Gastroesophageal sphincter (tissue), 4 donors: Measurements from ENCODE around the gene CASP4. TPM values are rescaled to one million over a fixed set of nuclear protein-coding genes. Genes with fewer than 3 reads are reported as not detected.

ENCODE experiments used
- ATAC-seq: fragments of 150-250 bp; one replicate; pipeline ENCODE4 v1.9.1; 2016; ENCODE audit warnings: mild to moderate bottlenecking, moderate library complexity
- H3K27ac ChIP-seq, 4 donors: fragments of 200-600 bp; sonication (generic) in 3 of 4; 1 replicate in 3 of 4; 2 replicates in 1 of 4; pipeline ENCODE4 v1.5.1; 2016 to 2019
- H3K27me3 ChIP-seq: fragments of 200-600 bp; sonication (generic); one replicate; pipeline ENCODE4 v1.5.1; 2019
- H3K36me3 ChIP-seq, 2 donors: fragments of 200-600 bp; sonication (generic); one replicate each; pipeline ENCODE4 v1.5.1; 2019; ENCODE audit warnings: control low read depth in 1 of 2
- H3K4me1 ChIP-seq, 3 donors: fragments of 200-600 bp; sonication (generic); 1 replicate in 2 of 3; 2 replicates in 1 of 3; pipeline ENCODE4 v1.5.1; 2016 to 2019; ENCODE audit warnings: control low read depth in 2 of 3
- H3K4me3 ChIP-seq, 2 donors: fragments of 200-600 bp; sonication (generic); one replicate each; pipeline ENCODE4 v1.5.1; 2019; ENCODE audit warnings: mild to moderate bottlenecking in 1 of 2, moderate library complexity in 1 of 2
- H3K9me3 ChIP-seq, 3 donors: fragments of 200-600 bp; sonication (generic); one replicate each; pipeline ENCODE4 v1.5.1; 2017 to 2019; ENCODE audit warnings: control low read depth in 2 of 3
- CTCF ChIP-seq, 4 experiments: fragments of 200-600 bp in 2 of 4; fragments of 450-650 bp in 2 of 4; sonication (generic) in 1 of 4; IDR thresholded peaks; one replicate each; pipeline ENCODE4 v1.5.1; 2017 to 2019; ENCODE audit warnings: antibody characterized with exemption in 4 of 4, mild to moderate bottlenecking in 2 of 4, moderate library complexity in 2 of 4
- EP300 ChIP-seq: sonication (generic); formaldehyde crosslinking; IDR thresholded peaks from one replicate; pipeline ENCODE4 v1.6.1; 2017; ENCODE audit warnings: antibody characterized with exemption, mild to moderate bottlenecking
- POLR2A ChIP-seq, 2 donors: fragments of 450-650 bp; IDR thresholded peaks; one replicate each; pipeline ENCODE4 v1.6.1; 2017; ENCODE audit warnings: antibody characterized with exemption in 2 of 2, mild to moderate bottlenecking in 2 of 2, moderate library complexity in 1 of 2
- POLR2AphosphoS5 ChIP-seq: sonication (generic); formaldehyde crosslinking; IDR thresholded peaks from one replicate; pipeline ENCODE4 v1.6.1; 2017; ENCODE audit warnings: antibody characterized with exemption
- WGBS, 2 donors: methylation state at CpG; one replicate each; pipeline ENCODE4 v1.1.5; 2018; ENCODE audit warnings: low coverage in 1 of 2; 5-methylcytosine and 5-hydroxymethylcytosine counted together
- total RNA-seq, 4 donors: library from RNA; depleted of rRNA; stranded (reverse); fragments of >200 nt; gene quantifications; one replicate each; pipeline ENCODE4 v1.1.0, GENCODE V29; 2016

The CASP4 gene
- total RNA-seq, 4 donors from 2014 or later: 30.0 to 86.6 (median 37.8) TPM

DNA sequence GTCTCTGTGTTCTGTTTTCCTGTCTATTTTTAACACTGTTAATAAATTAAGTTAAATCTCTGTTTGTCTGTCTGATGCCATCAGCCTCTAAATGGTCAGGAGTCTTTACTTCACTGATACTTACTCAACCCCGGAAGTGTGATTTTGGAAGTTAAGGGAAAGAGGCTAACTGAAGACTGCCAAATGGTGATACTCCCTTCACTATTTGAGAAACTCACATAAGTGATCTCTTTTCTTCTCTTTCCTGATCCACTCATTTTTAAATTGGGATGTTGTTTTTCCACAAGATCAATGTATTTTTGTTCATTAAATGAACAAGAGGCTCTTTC, 69.7 kb downstream of the CASP4 start:
- 0 to 50% methylated on average over 1 of the region's 1 CpG for WGBS, 2 donors
- Histone ChIP-seq H3K27ac (peak overlapping the region; percentile 76 to 83 (median 80)), H3K4me1 (peaks cover 0 to 58% (median 15%) of the 10 kb centered on the region in 3 donors), H3K36me3 (peaks cover 0 to 6% of the 10 kb centered on the region in 2 donors), H3K9me3 (no peaks in the 10 kb centered on the region), H3K27me3 (no peaks in the 10 kb centered on the region), H3K4me3 (peak overlapping the region; percentile 44 to 57)
- peak; percentile 64 for ATAC-seq
- TF ChIP-seq CTCF (IDR thresholded peaks at IDR 0.05) (no peak), POLR2A (IDR thresholded peaks at IDR 0.05) (no peak), POLR2AphosphoS5 (no peak), EP300 (no peak)

DNA sequence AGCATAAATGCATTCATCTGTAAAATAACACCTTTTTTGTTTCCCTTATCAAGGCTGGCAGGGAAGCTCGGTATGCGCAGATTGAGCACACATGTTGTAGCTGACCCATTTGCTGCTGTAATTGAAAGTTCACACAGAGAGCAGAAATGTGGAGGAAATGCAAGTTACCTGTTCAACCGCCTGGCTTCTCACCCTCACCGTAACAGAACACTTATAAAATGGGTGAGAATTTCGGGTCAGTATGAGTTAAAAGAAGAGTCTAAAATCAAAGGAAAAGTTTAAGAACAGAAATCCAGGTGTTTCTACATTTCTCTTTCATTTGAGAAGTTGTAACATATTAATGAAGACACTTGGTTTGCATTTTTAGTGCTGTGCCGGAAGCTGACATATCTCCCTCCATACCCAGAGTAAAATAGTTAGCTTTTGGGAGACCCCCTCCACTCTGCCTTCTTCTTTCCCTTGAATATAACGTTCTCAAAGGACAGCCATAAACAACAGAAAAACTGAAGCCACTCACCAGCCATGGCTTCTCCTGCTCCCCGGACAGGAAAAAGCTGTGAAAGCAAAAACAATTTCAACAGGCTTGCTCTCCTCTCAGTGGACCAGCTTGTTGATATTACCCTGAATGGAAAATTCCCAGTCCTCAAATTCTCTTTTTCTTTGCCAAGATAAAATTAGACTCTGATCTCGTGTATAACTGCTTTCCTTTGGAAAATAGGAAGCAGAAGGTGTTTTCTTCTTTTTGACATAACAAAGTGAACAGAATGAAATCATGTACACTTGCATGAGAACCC, 70.3 kb downstream of the CASP4 start, which contains the start of gene CASP12:
CASP12 (minus strand) TSS at position 570 of the 794 bp plus-strand sequence.
- ATAC-seq: peak; percentile 70
- 27 to 42% methylated on average over 8 to 9 of the region's 9 CpGs for WGBS, 2 donors

GRCh38 chr11:104895634-104896033, 72.7 kb downstream of the CASP4 start:
- 7 to 12% methylated on average over 2 of the region's 2 CpGs for WGBS, 2 donors
- Histone ChIP-seq H3K4me3 (peak overlapping the region in 1 of 2 donors; percentile 14), H3K36me3 (peaks cover 0 to 7% of the 10 kb centered on the region in 2 donors), H3K4me1 (peaks cover 0 to 73% (median 15%) of the 10 kb centered on the region in 3 donors), H3K27me3 (no peaks in the 10 kb centered on the region), H3K27ac (peak overlapping the region; percentile 30 to 64 (median 52)), H3K9me3 (no peaks in the 10 kb centered on the region)
- no peak for ATAC-seq
- TF ChIP-seq EP300: no peak
- no peak for TF ChIP-seq CTCF (IDR thresholded peaks at IDR 0.05)
- no peak for TF ChIP-seq POLR2AphosphoS5
- no peak for TF ChIP-seq POLR2A (IDR thresholded peaks at IDR 0.05)

More for the DNA sequence above, 70.3 kb downstream of the CASP4 start, which contains the start of gene CASP12:
- Histone ChIP-seq H3K4me1 (peaks cover 0 to 63% (median 15%) of the 10 kb centered on the region in 3 donors), H3K27ac (peak within 1 kb of the TSS; percentile 76 to 83 (median 80)), H3K4me3 (peak within 1 kb of the TSS; percentile 44 to 57), H3K36me3 (peaks cover 0 to 6% of the 10 kb centered on the region in 2 donors), H3K9me3 (no peaks in the 10 kb centered on the region), H3K27me3 (no peaks in the 10 kb centered on the region)
- TF ChIP-seq POLR2AphosphoS5 (peak; percentile 13), POLR2A (IDR thresholded peaks at IDR 0.05) (no peak)

- ATAC-seq: no peak
- Histone ChIP-seq H3K4me1 (peaks cover 0 to 67% (median 15%) of the 10 kb centered on the region in 3 donors), H3K36me3 (peaks cover 0 to 7% of the 10 kb centered on the region in 2 donors), H3K4me3 (no peak overlapping the region), H3K27ac (no peak overlapping the region), H3K9me3 (no peaks in the 10 kb centered on the region), H3K27me3 (no peaks in the 10 kb centered on the region)
- WGBS, 2 donors: 95 to 100% methylated on average over 1 of the region's 1 CpG
- no peak for TF ChIP-seq POLR2A (IDR thresholded peaks at IDR 0.05)
- TF ChIP-seq POLR2AphosphoS5: no peak
- no peak for TF ChIP-seq EP300
- no peak for TF ChIP-seq CTCF (IDR thresholded peaks at IDR 0.05)
These were observed 74.5 kb downstream of the CASP4 start for GRCh38 chr11:104893876-104894275.

Other genes starting within 250 kb of the CASP4 start
- 1 to 10 TPM; 1.2 to 8.9 (median 2.2) TPM for gene CASP12, start 70.1 kb downstream of the CASP4 start, total RNA-seq
- under 1 TPM in 1 of 4 donors, not detected in 3; 0.67 TPM for gene CASP5, start 54.6 kb upstream of the CASP4 start, total RNA-seq
- gene CASP1, start 66.6 kb upstream of the CASP4 start, total RNA-seq: 10 to 100 TPM in 1 of 4 donors, 1 to 10 TPM in 3; 3.0 to 12.8 (median 7.3) TPM
- 1 to 10 TPM; 3.0 to 4.3 (median 3.3) TPM for gene CARD16, start 76.8 kb upstream of the CASP4 start, total RNA-seq
- gene CARD18, start 171.2 kb upstream of the CASP4 start, total RNA-seq: not detected